HG02943 (cell line): ENCODE measurements around the gene GMPPA.

Source experiments
- ATAC-seq: cut with Tn5 transposase; IDR thresholded peaks from one replicate; pipeline ENCODE4 v1.9.1; 2021; ENCODE audit warnings: mild to moderate bottlenecking, low read depth, moderate library complexity; ENCODE audit not compliant: unreplicated experiment

The GMPPA gene

DNA sequence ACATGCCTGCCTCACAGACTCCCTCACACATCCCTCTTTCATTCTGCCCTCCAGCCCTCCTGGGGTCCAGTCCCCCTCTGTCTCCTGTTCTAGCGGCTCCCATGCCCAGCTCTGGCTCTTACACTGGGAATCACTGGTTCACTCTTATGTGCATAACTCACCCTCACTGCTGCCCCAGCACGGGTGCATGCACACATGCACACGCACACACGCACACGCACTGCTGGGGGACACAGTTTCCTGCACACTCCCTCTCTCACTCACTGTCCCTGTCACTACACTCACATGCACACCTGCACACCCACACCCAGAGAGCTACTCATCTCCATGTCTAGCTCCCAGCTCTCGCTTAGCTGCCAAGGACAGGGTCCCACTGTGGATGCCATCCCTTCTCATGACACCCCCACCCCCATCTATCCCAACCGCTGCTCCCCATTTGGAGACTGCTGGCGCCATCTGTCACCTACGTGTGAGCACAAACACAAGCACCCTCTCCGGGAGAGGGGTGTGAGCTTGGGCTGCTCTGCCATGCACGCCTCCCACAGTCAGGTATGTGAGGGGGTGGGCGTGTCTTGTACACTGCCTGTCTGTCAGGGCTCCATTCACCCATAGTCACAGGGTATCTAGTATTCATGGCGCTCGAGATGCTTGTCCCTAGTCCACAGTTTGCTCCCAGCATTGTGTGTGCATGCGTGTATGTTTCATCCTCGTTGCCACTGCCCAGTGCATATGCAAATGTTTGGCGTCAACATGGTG is 17.4 kb downstream of the GMPPA start:
- no peak for ATAC-seq

DNA sequence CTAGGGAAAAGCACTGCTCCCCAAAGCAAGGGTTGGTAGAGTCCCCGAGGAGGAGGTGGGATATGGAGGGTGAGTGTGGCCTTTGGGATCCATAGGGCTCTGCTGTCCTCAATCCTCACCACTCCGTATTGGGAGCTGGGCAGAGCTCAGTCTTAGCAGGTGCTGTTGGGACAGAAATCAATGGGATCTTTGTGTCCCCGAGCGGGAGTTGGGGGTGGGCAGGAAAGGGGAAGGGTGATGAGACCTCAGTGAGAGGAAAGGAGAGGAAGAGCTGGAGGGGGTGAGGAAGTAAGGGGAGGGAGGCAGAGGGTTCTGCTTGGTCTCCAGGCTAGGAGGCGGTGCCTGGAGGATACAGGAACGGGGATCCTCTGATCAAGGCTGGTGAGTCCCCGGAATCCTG is 18.2 kb downstream of the GMPPA start:
- no peak for ATAC-seq

DNA sequence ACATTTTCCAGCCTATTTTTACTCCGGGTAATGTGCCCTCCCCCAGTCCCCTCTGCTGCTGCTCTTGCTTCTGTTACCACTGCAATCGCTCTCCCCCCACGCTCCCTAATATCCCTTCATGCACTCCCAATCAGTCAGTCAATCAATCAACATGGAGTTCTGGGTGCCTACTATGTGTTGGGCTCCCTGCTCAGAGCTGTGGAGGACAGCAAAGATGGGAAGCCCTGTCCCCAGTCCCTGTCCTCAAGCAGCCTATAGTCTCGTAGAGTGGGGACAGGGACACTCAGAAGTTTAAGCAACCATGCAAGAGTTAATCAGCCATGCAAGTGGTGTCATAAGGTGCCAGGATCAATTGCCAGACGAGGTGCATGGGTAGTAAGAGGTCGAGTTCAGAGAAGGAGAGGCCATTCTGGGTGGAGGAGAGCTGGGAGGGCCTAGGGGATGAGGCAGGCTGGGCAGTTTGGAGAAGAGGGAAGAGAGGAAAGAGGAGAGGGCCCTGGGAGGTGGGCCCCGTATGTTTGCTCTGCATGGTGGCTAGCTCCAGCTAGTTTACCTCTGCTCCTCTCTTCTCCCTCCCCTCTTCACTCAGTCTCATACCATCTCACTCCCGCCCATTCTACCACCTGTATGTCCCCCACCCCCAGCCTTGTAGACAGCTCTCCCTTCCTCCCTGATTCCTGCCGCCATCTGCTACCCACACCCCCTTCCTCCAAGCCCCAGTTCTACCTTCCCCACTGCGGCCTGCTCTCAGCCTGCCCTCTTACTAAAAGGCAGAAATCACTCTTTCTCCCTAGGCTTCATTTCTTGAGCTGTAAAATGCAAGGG is 19.5 kb downstream of the GMPPA start:
- no peak for ATAC-seq

DNA sequence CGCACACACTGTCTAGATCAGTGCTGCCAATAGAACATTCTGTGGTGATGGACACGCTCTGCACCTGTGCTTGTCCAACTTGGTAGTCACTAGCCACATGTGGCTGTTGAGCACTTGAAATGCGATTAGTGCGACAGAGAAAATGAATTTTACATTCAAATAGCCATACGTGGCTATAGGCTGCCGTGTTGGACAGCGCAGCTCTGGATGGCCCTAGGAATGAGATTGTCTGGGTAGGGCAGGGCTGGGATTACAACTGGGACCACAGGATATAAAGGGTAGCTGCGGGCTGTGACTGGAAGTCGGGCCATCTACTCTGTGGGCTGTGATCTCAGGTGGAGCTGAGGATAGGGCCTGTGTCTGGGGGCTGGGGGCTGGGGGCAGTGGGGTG is 20.8 kb downstream of the GMPPA start:
- no peak for ATAC-seq

DNA sequence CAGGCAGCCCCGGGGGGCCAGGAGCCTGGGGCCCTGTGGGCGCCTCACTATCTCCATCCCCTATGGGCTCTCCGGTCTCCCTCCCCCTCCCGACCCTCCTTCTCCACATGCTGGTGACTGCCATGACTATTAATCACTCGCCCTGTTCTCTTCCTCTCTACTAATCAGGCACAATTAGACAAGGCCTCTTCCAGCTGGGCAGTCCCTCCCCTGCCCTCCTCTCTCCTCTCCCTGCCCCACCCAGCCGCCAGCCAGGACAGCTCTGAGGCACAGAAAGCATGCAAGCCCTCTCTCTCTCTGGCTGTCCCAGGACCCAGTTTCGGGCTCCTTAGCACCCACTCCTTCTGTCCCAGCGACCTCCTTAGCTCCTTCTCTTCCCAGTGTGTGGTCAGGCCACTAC is 21.4 kb downstream of the GMPPA start:
- ATAC-seq = no peak

DNA sequence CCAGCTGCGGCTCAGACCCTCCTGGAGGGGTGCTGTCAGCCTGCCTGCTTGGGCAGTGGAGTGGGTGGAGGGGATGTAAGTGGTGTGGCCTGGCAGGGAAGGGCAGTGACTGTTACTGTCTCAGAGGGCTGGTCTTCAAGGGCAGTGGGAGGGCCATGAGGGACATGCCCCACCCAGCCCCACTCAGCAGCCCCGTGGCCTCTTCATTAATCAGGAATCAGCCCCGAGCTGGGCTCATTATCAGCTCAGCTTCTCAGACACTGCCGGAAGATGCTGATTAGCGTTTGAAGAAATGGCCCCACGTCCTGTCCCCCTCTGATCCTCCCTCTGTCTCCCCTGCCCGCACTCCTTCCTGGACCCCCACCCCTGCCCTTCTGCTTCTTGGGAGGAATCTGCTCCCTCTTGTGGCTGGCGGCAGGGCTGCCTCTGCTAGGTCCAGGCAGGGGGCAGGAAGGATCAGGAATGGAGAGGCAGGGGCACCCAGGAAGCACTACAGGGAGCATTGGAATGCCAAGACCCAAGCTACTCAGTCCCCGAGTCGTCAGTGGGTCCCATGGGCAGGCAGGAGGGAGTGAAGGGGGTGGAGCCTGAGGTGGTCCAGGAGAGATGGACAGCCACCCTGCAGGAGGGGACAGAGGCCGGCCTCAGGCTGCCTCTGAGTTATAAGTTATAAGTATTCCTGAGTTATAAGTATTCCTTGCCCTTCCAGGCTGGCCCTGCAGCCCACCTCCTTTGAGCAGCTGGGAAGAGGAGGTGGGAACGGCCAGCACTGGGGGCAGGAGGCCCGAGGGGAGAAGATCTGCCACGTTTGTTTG is 22.6 kb downstream of the GMPPA start:
- no peak for ATAC-seq

DNA sequence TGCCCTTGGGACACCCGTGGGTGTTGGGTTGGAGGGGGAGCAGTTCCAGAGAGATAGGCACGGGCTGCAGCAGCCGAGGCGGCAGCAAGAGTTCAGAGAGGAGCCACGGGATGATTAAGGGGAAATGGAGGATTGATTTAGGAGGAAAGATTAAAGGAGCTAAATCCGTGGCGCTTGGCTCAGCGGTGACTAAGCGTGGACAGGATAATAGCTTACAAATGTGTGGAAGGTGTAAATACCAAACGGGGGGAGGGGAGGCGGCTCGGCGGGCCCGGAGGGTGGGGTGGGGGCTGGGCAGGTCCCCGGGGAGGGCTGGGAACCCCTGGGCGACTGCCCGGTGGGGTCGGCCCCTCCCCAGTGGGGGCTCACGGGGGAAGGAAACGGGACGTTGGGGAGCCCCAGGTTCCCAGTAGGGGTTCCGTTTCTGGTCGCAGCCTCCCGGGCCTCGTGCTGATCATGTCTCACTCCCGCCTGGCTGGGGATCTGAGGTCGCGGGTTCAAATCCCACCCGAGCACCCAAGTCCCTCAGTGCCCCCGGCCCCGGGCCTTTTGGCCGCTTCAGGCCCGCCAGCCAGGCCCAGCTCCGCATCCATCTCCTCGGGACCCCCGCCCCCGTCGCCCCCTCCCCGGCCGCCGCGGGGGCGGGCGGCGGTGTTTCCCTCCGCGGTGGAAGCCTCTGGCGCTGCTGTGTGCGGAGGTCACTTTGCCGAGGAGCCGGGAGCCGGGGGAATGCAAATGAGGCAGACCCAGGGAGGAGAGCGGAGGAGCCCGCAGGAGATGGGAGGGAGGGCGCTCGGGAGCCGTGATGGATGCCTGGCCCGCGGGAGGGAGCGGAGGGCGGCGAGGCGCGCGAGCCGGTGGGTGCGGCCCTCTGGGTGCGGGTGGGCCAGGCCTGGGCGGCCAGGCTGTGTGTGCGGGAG is 23.7 kb downstream of the GMPPA start:
- ATAC-seq = no peak

DNA sequence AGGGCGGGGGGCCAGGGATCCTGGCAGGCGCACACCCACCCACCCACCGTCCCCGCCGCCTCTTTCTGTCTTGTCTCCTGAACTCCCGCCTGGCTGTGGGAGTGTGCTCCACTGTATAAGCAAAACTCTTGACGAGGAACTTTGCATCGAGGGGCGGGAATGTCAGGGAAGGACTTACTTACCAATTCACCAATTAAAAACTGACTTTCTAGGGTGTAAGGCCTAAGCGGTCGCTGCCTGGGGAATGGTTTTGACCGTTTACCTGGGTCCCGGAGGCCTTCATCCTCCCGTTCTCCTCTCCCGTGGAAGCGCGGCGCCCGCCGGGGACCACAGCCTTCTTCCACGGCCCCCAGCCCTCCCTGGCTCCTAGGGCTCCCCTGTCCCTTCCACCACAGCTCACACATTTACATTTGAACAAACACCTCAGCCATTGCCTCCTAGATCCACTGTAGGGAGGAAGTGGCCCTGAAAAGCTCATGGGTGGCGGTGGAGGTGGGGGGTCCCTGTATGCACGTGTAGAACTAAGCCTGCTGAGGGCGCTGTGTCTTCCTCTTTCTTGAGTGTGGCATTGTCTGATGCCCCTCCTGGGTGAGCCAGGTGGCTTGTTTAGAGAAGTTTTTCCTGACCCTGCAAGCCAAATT is 24.5 kb downstream of the GMPPA start:
- ATAC-seq = no peak

DNA sequence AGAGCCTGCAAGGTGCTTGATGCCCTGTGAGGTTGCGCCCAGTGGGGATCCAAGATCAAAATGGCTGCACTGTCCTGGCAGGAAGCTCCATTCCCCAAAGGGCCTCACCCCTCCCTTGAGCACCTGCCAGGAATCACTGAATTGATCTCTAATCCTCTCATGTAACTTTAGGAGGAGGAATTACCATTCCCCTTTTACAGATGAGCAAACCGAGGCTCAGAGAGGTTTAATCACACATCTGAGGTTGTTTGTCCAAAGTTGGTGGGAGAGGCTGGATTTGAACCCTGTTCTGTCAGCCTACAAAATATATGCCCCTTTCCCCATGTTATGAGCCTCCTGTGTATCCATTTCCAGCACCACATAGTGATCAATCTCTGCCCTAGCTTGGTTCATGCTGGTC is 26.1 kb downstream of the GMPPA start:
- ATAC-seq = no peak

DNA sequence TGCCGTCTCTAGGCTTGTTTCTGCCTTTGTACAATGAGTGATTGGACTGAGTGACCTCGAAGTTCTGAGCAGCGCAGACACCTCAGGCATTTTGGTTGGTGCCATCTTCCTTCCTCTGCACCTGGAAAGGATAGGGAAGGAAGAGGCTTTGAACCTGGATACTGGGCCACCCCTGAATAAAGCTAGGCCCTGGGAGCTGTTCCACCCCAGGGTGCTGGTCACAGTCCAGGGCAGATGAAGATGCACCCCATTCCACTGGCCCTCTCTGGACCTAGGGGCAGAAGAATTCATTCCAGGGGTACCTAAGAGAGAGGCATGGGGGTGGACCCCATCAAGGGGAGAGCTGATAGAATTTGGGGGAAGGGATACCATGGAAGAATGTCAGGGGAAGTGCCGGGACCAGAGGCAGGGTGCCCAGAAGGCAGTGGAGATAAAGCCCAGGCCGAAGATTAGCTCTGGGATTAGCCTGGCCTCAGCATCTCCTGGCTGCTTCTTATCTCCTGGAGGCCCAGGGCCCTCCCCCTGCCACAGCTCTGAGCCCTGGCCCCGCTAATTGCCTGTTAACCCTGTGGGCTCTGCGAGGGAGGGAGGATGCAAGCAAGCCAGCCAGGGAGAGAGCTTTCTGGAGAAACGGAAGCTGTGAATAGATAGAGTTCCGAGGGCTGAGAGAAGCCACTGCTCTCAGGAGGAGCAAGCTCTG is 27.0 kb downstream of the GMPPA start:
- ATAC-seq = no peak

DNA sequence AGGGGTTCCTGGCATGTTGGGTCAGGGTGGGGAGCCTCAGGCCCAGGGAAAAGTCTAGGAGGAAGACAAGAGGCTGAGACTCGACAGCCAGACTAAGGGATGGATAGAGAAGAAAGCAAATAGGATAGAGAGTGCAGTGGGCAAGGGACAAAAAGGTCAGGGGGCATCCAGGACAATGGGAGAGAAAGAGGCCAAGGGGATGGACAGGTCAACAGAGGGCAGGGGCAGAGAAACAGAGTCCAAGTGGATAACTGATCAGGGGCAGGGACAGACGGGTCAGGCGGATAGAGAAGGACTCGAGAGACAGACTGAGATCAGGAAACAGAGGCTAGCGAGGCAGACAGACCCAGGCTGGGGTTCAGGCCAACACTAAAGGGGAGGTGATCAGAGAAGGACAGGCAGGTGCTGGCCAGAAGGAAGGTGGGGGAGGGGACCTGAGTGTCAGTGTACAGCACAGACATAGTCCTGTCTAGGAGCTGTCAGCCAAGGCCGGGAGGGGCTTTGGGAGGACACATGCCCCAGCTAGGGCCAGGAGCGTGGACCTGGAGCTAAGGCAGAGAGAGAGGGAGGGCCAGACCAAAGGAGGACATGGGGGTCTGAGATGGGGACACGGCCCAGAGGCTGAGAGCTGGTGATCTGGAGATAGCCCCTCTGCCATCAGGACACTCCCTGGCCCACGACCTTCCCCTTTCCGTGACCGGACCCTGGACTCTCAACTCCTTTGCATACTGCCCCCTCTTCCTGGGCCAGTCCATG is 27.8 kb downstream of the GMPPA start:
- no peak for ATAC-seq

DNA sequence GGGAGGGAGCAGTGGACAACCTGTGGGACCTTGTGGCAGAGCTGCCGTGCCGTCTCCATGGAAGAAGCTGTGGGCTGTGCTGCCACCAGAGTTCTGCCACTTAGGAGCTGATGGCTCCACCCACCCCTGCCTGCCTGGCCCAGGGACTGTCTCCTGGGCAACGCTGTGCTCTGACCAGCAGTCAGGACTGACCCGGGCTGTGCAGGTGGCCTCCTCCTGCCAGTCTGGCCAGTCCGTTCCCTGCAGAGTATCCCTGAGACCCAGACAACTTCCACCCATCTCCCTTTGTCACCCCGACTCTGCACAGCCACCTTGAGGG is 28.3 kb downstream of the GMPPA start:
- ATAC-seq = no peak

DNA sequence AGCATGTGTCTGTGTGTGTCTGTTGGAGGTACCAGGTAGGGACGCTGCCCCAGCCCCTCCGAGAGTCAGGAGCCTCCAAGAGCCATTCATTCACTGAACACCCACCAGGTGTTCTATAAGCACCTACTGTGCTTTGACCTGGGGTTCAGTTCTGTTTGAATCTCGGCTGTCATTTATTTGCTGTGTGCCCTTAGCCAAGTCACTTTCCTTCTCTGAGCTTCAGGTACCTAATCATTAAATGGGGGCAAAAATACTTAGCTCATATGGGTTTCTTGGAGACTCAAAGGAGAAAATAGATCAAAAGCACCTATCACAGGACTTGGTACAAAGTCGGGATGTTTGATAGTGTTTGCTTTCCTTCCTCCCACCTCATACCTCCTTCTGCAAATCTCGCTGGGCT is 28.8 kb downstream of the GMPPA start:
- no peak for ATAC-seq

DNA sequence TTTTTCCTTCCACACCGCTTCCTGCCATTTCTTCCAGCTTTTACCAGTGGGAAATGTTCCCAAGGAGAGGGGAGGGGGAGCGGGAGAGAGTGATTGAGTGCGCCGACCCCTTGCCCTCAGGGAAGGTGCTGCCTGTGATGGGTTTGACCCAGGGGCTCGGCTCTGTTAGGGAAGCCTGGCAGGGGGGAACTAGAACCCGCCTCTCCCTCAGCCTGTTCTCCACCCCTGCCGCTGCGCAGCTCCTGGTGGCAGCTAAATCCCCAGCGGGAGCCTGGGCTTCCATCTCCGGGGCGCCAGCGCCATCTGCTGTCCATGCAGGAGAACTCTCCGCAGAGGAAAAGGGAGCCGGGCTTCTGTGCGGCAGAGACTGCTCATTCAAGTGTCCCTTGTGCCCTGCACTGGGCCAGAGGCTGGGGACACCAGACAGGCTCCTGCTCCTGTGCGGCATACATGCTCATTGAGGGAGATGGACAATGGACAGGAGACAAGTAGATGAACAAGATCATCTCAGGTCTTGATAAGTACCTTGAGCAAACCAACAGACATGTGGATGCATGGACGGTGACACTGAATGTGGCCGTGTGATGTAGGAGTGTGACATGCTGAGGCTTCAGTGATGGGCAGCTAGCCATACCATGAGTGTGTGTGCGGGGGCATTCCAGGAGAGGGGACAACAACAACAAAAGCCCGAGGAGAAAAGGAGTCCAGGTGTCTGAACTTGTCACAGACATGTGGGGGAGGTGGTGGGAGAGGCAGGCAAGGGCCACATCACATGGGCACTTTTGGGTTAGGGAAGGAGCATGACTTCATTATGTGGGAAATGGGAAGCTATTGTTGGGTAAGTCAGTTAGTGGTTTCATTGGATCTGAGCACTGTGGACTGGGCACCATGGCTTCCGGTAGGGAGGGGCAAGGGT is 31.6 kb downstream of the GMPPA start:
- peak; percentile 69 for ATAC-seq

DNA sequence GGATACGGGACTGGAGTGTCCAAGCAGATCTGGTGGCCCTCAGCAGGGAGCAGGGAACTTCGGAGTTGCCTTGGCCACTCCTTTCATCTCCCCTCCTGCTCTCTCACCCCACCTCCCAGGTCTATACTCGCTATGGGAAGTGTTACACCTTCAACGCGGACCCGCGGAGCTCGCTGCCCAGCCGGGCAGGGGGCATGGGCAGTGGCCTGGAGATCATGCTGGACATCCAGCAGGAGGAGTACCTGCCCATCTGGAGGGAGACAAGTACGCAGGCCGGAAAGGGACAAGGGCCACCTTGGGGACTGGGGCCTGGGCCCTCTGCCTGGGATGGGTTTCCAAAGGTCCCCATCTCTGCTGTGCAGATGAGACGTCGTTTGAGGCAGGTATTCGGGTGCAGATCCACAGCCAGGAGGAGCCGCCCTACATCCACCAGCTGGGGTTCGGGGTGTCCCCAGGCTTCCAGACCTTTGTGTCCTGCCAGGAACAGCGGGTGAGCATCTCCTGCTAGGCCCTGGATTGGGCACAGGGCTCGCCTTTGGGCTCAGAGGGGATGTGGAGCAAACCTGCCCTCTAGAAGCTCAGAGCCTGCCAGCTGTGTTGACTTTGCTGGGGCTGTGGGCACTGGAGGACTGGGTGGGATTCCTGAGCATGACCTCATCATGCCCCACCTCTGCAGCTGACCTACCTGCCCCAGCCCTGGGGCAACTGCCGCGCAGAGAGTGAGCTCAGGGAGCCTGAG is 33.1 kb downstream of the GMPPA start:
- ATAC-seq = no peak

DNA sequence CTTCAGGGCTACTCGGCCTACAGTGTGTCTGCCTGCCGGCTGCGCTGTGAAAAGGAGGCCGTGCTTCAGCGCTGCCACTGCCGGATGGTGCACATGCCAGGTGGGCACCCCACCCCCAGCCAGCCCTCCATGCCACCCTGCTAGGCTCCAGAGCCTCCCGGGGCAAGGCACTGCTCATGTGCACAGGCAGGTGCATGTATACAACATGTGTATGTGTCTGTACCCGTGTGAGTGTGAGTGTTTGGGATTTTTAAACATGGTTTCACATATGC is 33.6 kb downstream of the GMPPA start:
- no peak for ATAC-seq
